HG02970 (cell line): ENCODE results near the gene SSC5D.
"Not testable (repeated sequence)": the region's sequence is repeated elsewhere in the genome, so short reads cannot be mapped to it uniquely, and the experiment has no call there.

ENCODE experiments used
- ATAC-seq: cut with Tn5 transposase; IDR thresholded peaks from one replicate; pipeline ENCODE4 v1.9.1; 2021; ENCODE audit warnings: mild to moderate bottlenecking, moderate library complexity, moderate number of reproducible peaks; ENCODE audit not compliant: unreplicated experiment, low FRiP score

SSC5D gene

DNA sequence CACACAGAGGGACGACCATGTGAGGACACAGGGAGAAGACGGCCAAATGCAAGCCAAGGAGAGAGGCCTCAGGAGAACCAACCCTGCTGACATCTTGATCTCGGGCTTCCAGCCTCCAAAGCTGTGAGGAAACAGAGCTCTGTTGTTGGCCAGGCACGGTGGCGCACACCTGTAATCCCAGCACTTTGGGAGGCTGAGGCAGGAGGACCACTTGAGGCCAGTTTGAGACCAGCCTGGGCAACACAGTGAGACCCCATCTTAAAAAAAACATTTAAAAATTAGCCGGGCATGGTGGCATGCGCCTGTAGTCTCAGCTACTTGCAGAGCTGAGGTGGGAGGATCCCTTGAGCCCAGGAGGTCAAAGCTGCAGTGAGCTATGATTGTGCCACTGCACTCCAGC is 46.0 kb downstream of the SSC5D start:
- not testable (repeated sequence) for ATAC-seq

GRCh38 chr19:55535173-55535964 is 47.1 kb downstream of the SSC5D start:
- no peak for ATAC-seq

DNA sequence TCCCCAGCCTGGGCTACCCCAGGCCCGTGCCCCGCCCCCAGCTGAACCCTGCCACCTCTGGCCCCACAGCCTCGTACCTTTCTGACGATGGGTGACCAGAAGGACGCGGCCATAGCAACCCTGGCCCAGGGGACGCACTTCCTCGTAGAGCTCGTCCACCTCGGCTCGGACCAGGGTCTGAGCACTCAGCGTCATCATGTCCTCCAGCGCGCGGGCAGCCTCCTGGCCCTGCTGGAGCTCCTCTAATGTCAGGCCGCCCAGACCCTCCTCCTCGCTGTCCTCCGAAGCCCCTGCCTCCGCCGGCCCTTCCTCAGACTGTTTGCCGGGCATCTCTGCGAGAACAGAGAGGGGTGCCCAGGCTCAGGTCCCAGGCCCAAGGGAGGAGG is 47.7 kb downstream of the SSC5D start:
- no peak for ATAC-seq

- ATAC-seq, result no peak
Observed at GRCh38 chr19:55536366-55536765, 48.1 kb downstream of the SSC5D start.

GRCh38 chr19:55536951-55537740 is 48.9 kb downstream of the SSC5D start, which contains the start of gene SBK2:
SBK2 (minus strand) TSS chr19:55537133; CDS start chr19:55536294, 839 bp downstream.
- no peak for ATAC-seq

- ATAC-seq, result no peak
Observed at GRCh38 chr19:55537741-55538111, 49.5 kb downstream of the SSC5D start.

GRCh38 chr19:55538132-55538531 is 49.9 kb downstream of the SSC5D start:
- no peak for ATAC-seq

DNA sequence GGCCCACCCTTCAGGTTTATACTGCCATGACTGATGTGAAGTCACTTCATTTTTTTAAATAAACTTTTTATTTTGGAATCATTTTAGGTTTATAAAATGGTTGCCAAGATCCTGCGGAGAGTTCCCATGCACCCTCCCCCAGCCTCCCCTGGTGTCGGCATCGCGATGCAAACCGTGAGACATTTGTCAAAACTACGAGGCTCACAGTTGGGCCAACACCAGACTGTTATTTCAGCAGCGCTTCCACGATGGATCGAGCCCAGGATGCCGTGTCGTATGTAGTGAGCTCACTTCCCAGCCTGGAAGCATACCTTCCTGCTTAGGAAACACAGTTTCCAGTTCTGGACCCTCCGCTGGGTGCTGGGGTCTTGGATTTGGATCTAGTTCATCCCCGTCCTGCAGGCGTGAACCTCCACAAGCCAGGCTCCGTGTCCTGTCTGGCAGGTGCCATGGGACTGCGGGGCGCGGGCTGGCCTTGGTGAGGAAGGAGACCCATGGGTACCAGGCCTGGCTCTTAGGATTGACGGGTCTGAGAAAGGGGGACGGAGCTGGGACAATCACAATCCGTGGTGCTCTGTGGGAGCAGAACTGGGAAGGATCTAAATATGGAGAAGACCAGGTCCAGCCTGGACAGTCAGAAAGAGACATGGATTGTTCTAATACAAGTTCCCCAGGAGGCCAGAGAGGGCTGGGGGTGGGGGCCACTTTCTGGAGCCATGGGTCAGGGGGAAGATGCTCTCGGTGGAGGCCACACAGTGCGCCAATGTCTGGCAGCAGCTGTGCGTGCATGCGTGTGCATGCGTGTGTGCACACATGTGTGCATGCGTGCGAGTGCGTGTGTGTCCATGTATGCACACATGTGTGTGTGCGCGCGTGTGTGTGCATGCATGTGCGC is 51.1 kb downstream of the SSC5D start:
- ATAC-seq, result no peak

DNA sequence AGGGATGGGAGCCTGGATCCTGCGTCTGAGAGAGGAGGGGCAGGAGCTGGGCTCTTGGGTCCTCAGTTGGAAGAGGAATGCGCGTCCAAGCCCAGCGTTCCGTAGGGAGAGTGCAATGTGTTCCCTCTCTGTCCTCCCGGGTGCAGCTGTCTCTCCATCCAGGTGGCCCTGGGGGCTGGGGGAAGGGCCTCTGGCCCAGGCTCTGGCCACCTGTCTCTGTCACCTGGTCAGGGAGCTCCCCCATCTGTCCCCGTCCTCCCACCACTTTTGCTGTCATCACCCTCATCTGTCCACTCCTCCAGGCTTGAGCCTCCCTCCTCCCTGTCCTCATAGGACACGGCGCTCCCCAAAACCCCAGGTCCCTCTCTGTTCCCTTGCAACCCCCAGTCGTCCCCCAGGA is 52.4 kb downstream of the SSC5D start:
- ATAC-seq, result no peak

DNA sequence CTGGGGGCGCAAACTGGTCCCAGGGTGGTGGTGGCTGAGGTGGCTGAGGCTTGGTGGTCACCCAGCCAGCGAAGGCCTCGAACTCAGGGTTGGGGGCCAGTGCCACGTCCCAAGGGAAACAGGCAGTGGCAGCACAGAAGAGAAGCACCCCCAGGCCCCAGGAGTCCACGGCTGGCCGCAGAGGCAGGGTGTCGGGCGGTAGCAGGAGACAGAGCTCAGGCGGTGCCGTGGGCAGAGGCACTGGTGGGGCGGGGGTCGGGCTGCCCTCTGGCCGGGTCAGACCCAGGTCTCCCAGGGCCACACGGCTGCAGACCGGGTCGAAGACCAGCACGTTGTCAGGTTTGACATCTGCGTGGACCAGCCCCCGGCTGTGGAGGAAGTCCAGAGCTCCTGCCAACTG is 52.9 kb downstream of the SSC5D start:
- ATAC-seq, result no peak

GRCh38 chr19:55542292-55542855 is 54.1 kb downstream of the SSC5D start:
- no peak for ATAC-seq

- ATAC-seq, result no peak
Observed at GRCh38 chr19:55543567-55543966, 55.3 kb downstream of the SSC5D start.

DNA sequence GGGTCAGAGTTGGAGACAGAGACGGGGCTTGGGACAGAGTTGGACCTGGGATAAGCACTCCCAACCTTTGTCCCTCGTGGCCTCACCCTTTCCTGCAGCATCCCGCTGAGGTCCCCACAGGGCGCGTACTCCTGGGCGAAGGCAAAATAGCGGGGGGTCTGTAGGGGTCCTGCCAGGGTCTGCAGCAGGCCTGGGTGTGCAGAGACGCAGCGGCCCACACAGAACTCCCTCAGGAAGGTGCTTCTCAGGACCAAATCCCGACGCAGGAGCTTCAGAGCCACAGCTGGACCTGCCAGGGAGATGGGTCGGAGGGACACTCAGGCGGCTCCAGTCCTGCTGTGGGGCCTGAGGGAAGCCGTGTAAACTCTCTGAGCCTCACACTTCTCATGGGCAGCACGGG is 55.8 kb downstream of the SSC5D start:
- no peak for ATAC-seq

GRCh38 chr19:55544776-55545439 is 56.7 kb downstream of the SSC5D start:
- no peak for ATAC-seq

DNA sequence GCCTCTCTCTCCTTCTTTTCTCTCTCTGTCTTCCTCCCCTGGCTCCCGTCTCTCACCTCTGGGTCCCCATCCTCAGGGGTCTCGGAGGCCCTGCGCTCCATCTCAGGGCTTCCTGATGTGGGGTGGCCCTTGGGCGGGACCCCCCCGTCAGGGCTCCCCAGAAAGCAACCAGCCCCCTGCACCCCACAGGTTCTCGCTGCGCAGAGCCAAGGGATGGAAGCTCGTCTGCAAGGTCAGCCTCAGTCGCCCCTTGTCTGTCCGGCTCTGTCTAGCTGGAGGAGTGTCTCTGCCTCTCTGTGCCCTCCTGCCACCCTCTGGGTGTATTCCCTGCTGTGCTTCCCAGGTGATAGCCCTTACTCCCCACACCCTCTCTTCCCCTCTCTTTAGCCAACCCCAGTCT is 57.2 kb downstream of the SSC5D start, which contains the start of gene SBK3:
Gene SBK3 (minus strand): TSS at position 101 of the 400 bp plus-strand sequence. CDS start 0 bp downstream, at position 101.
- no peak for ATAC-seq

GRCh38 chr19:55546011-55546410 is 57.8 kb downstream of the SSC5D start:
- no peak for ATAC-seq

DNA sequence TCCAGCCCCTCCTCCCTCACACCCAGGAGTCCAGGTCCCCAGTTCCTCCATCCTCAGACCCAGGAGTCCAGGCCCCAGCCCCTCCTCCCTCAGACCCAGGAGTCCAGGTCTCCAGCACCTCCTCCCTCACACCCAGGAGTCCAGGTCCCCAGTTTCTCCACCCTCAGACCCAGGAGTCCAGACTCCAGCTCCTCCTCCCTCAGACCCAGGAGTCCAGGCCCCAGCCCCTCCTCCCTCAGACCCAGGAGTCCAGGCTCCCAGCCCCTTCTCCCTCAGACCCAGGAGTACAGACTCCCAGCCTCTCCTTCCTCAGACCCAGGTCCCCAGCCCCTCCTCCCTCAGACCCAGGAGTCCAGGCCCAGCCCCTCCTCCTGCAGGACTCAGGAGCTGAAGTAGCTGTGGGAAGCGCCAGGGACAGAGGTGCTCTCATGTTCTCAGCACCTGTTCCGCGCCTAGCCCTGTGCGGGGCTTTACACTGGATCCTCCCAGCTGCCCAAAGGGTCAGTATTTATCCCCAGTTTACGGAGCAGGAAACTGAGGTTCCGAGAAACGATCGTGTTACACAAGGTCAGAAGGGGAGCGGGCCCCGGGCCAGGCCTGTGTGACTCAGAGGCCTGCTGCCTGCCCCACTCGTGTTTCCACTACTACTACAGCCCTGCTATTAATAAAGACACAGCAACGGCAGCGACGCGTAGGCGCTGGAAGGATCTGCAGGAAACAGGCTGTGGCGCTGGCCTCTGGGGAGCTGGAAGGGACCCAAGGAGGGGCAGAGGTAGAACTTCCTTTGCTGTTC is 58.8 kb downstream of the SSC5D start:
- ATAC-seq, result no peak

- no peak for ATAC-seq
Observed at GRCh38 chr19:55549500-55550320, 61.5 kb downstream of the SSC5D start.
